Activated T-cell treated with anti-CD3 and anti-CD28 coated beads, Interleukin-2, amount 50 U/mL, for 4 hours (primary cell): ENCODE measurements around the gene ABI1. TPM values are rescaled to one million over a fixed set of nuclear protein-coding genes. Genes with fewer than 3 reads are reported as not detected.
A peak's percentile ranks its signal among the peaks of the same experiment; 100 is the strongest.
"Not testable (repeated sequence)": the region's sequence is repeated elsewhere in the genome, so short reads cannot be mapped to it uniquely, and the experiment has no call there.

Experiments
- ATAC-seq, 2 donors: fragments of 200-7000 bp; cut with Tn5 transposase; one replicate each; pipeline ENCODE4 v1.10.0; 2021
- DNase-seq: peaks from one replicate; pipeline ENCODE4 v3.0.0-alpha.2; 2020
- H3K27me3 Mint-ChIP-seq: one replicate; pipeline ENCODE4 v1.8.0; 2021; ENCODE audit warnings: low read depth, mixed read lengths
- H3K36me3 Mint-ChIP-seq: one replicate; pipeline ENCODE4 v1.8.0; 2022; ENCODE audit warnings: mixed read lengths; ENCODE audit not compliant: insufficient read depth
- H3K4me1 Mint-ChIP-seq: one replicate; pipeline ENCODE4 v1.8.0; 2021; ENCODE audit warnings: low read depth, mixed read lengths
- H3K4me3 Mint-ChIP-seq: one replicate; pipeline ENCODE4 v1.8.0; 2021; ENCODE audit warnings: mild to moderate bottlenecking, moderate library complexity, mixed read lengths
- H3K9me3 Mint-ChIP-seq: one replicate; pipeline ENCODE4 v1.8.0; 2021; ENCODE audit warnings: mixed read lengths
- total RNA-seq, 3 donors: library from RNA; stranded (reverse); gene quantifications; one replicate each; pipeline ENCODE4 v1.2.1, GENCODE V29; 2021

Gene ABI1
- total RNA-seq, 3 donors from 2014 or later = 36.0 to 40.6 (median 39.1) TPM

GRCh38 chr10:26804418-26805393 is 56.1 kb downstream of the ABI1 start:
- Mint-ChIP-seq H3K27me3 (no peaks in the 10 kb centered on the region), H3K4me3 (no peak overlapping the region), H3K4me1 (peaks cover 84% of the 10 kb centered on the region), H3K36me3 (peaks cover 4% of the 10 kb centered on the region), H3K9me3 (no peaks in the 10 kb centered on the region)
- ATAC-seq (peak in 1 of 2 donors; percentile 20), DNase-seq (no peak)

GRCh38 chr10:26803849-26804248 is 56.9 kb downstream of the ABI1 start:
- Mint-ChIP-seq H3K4me3 (no peak overlapping the region), H3K27me3 (no peaks in the 10 kb centered on the region), H3K9me3 (no peaks in the 10 kb centered on the region), H3K36me3 (peaks cover 2% of the 10 kb centered on the region), H3K4me1 (peaks cover 84% of the 10 kb centered on the region)
- ATAC-seq (no peak), DNase-seq (no peak)

- H3K9me3 Mint-ChIP-seq = no peaks in the 10 kb centered on the region
- H3K36me3 Mint-ChIP-seq = peaks cover 4% of the 10 kb centered on the region
- H3K4me3 Mint-ChIP-seq = no peak overlapping the region
- DNase-seq (no peak), ATAC-seq (no peak)
- no peaks in the 10 kb centered on the region for H3K27me3 Mint-ChIP-seq
- H3K4me1 Mint-ChIP-seq = peaks cover 86% of the 10 kb centered on the region
These were observed 58.2 kb downstream of the ABI1 start for GRCh38 chr10:26802527-26802926.

GRCh38 chr10:26801831-26802230 is 58.9 kb downstream of the ABI1 start:
- H3K4me1 Mint-ChIP-seq = peaks cover 85% of the 10 kb centered on the region
- ATAC-seq (no peak), DNase-seq (no peak)
- H3K27me3 Mint-ChIP-seq = no peaks in the 10 kb centered on the region
- peaks cover 7% of the 10 kb centered on the region for H3K36me3 Mint-ChIP-seq
- no peak overlapping the region for H3K4me3 Mint-ChIP-seq
- peaks cover 3% of the 10 kb centered on the region for H3K9me3 Mint-ChIP-seq

- Mint-ChIP-seq H3K4me1 (peaks cover 79% of the 10 kb centered on the region), H3K27me3 (no peaks in the 10 kb centered on the region), H3K36me3 (peaks cover 7% of the 10 kb centered on the region), H3K9me3 (peaks cover 3% of the 10 kb centered on the region), H3K4me3 (no peak overlapping the region)
- DNase-seq = no peak
- ATAC-seq = no peak
These were observed 59.5 kb downstream of the ABI1 start for GRCh38 chr10:26801274-26801673.

GRCh38 chr10:26800468-26800867 is 60.3 kb downstream of the ABI1 start:
- Mint-ChIP-seq H3K36me3 (peaks cover 10% of the 10 kb centered on the region), H3K4me3 (no peak overlapping the region), H3K27me3 (no peaks in the 10 kb centered on the region), H3K9me3 (peaks cover 4% of the 10 kb centered on the region), H3K4me1 (peaks cover 77% of the 10 kb centered on the region)
- ATAC-seq = no peak
- DNase-seq = no peak

- DNase-seq (no peak), ATAC-seq (no peak)
- H3K36me3 Mint-ChIP-seq = peaks cover 14% of the 10 kb centered on the region
- H3K4me1 Mint-ChIP-seq = peaks cover 68% of the 10 kb centered on the region
- H3K4me3 Mint-ChIP-seq = no peak overlapping the region
- peaks cover 8% of the 10 kb centered on the region for H3K9me3 Mint-ChIP-seq
- no peaks in the 10 kb centered on the region for H3K27me3 Mint-ChIP-seq
These were observed 61.4 kb downstream of the ABI1 start for GRCh38 chr10:26799342-26799741.

GRCh38 chr10:26798298-26798697 is 62.5 kb downstream of the ABI1 start:
- ATAC-seq = no peak
- Mint-ChIP-seq H3K4me1 (peaks cover 64% of the 10 kb centered on the region), H3K27me3 (no peaks in the 10 kb centered on the region), H3K36me3 (peaks cover 14% of the 10 kb centered on the region), H3K4me3 (no peak overlapping the region), H3K9me3 (peaks cover 8% of the 10 kb centered on the region)
- DNase-seq = no peak

GRCh38 chr10:26797340-26797739 is 63.4 kb downstream of the ABI1 start:
- H3K4me3 Mint-ChIP-seq = no peak overlapping the region
- peaks cover 60% of the 10 kb centered on the region for H3K4me1 Mint-ChIP-seq
- H3K9me3 Mint-ChIP-seq = peaks cover 8% of the 10 kb centered on the region
- H3K27me3 Mint-ChIP-seq = no peaks in the 10 kb centered on the region
- ATAC-seq = no peak
- H3K36me3 Mint-ChIP-seq = peaks cover 14% of the 10 kb centered on the region
- DNase-seq = no peak

GRCh38 chr10:26792758-26793495 is 67.8 kb downstream of the ABI1 start:
- H3K27me3 Mint-ChIP-seq = no peaks in the 10 kb centered on the region
- DNase-seq (no peak), ATAC-seq (no peak)
- H3K9me3 Mint-ChIP-seq = peaks cover 8% of the 10 kb centered on the region
- H3K4me3 Mint-ChIP-seq = no peak overlapping the region
- peaks cover 29% of the 10 kb centered on the region for H3K36me3 Mint-ChIP-seq
- peaks cover 44% of the 10 kb centered on the region for H3K4me1 Mint-ChIP-seq

GRCh38 chr10:26790221-26790995 is 70.3 kb downstream of the ABI1 start:
- Mint-ChIP-seq H3K4me1 (peaks cover 48% of the 10 kb centered on the region), H3K27me3 (no peaks in the 10 kb centered on the region), H3K36me3 (peaks cover 38% of the 10 kb centered on the region), H3K4me3 (no peak overlapping the region), H3K9me3 (peaks cover 3% of the 10 kb centered on the region)
- DNase-seq (no peak), ATAC-seq (no peak)

GRCh38 chr10:26789779-26790178 is 71.0 kb downstream of the ABI1 start:
- not testable (repeated sequence) for H3K27me3 Mint-ChIP-seq, H3K9me3 Mint-ChIP-seq, ATAC-seq, H3K4me3 Mint-ChIP-seq, DNase-seq
- Mint-ChIP-seq H3K4me1 (peaks cover 52% of the 10 kb centered on the region), H3K36me3 (peaks cover 34% of the 10 kb centered on the region)

GRCh38 chr10:26787362-26787761 is 73.4 kb downstream of the ABI1 start:
- no peaks in the 10 kb centered on the region for H3K9me3 Mint-ChIP-seq
- peaks cover 61% of the 10 kb centered on the region for H3K4me1 Mint-ChIP-seq
- H3K27me3 Mint-ChIP-seq = no peaks in the 10 kb centered on the region
- DNase-seq (no peak), ATAC-seq (no peak)
- H3K36me3 Mint-ChIP-seq = peaks cover 37% of the 10 kb centered on the region
- no peak overlapping the region for H3K4me3 Mint-ChIP-seq

GRCh38 chr10:26781797-26782196 is 79.0 kb downstream of the ABI1 start:
- Mint-ChIP-seq H3K27me3 (no peaks in the 10 kb centered on the region), H3K36me3 (peaks cover 18% of the 10 kb centered on the region), H3K9me3 (no peaks in the 10 kb centered on the region), H3K4me3 (no peak overlapping the region), H3K4me1 (peaks cover 87% of the 10 kb centered on the region)
- DNase-seq (no peak), ATAC-seq (peak; percentile 22 to 41)
